ENCODE results near the gene CTDP1. TPM values are rescaled to one million over a fixed set of nuclear protein-coding genes. Genes with fewer than 3 reads are reported as not detected.

CTDP1 gene
- total and polyA plus RNA-seq, 9 of the 15 experiments (the other 6 are each of a cell fraction or from before 2014, with no cell fraction given): 0.07 to 19.2 (median 4.0) TPM

DNA sequence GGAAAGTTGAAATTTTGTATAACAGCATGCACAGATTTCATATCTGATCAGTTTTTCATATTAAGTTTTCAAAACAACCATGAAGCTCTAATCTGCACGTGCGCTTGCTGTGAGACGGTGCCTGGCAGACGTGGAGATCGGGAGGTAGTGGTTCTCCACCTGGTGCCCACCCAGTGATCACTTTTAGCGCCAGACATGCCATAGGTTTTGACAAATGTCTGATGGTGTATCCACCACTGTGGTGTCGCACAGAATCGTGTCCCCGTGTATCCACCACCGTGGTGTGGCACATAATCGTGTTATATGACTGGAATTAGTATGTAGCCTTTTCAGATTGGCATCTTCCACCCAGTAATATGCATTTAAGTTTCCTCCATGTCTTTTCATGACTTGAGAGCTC is 77.2 kb downstream of the CTDP1 start (continued):
- TF ChIP-seq, protein P1, sequence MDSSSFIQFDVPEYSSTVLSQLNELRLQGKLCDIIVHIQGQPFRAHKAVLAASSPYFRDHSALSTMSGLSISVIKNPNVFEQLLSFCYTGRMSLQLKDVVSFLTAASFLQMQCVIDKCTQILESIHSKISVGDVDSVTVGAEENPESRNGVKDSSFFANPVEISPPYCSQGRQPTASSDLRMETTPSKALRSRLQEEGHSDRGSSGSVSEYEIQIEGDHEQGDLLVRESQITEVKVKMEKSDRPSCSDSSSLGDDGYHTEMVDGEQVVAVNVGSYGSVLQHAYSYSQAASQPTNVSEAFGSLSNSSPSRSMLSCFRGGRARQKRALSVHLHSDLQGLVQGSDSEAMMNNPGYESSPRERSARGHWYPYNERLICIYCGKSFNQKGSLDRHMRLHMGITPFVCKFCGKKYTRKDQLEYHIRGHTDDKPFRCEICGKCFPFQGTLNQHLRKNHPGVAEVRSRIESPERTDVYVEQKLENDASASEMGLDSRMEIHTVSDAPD (CRISPR knock-in tag; IDR thresholded peaks at IDR 0.05): no peak

DNA sequence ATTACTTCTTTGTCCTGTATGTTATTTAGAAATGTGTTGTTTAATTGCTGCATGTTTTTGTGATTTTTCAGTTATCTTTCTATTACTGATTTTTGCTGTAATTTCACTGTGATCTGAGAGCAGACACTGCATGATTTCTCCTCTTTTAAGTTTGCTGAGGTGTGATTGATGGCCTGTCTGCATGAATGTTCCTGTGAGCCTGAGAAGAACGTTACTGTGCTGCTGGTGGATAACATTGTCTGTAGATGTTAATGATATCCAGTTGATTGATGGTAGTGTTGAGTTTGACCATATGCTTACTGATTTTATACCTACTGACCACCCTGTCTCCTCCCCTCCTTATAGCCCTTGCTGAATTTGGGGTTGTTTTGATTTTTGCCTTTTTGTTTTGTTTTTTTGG is 80.7 kb downstream of the CTDP1 start:
- BruUV-seq (replicated peaks): no TSS peak
- Histone ChIP-seq H3K27me3 (ENCODE audit: control insufficient read depth in 2 of 2, insufficient read depth in 2 of 2, low read length in 2 of 2) (peaks cover 0 to 10% of the 10 kb centered on the region in 2 experiments; a peak in 1 of 5 replicates), H3K4me2 (ENCODE audit: insufficient read depth, low read length) (no peak overlapping the region), H3K4me3 (no peak overlapping the region), H3K9me1 (ENCODE audit: control insufficient read depth, insufficient read depth, low read length) (no peaks in the 10 kb centered on the region), H3K4me1 (replicated peaks in 1 of 2; ENCODE audit: control insufficient read depth in 2 of 2, insufficient read depth in 2 of 2, low read length in 2 of 2) (no peaks in the 10 kb centered on the region), H3K36me3 (ENCODE audit: control insufficient read depth, insufficient read depth, low read length) (no peaks in the 10 kb centered on the region), H2AFZ (ENCODE audit: low read depth, low read length) (no peak overlapping the region), H3K9ac (ENCODE audit: insufficient read depth in 1 of 2, low read depth in 2 of 2, low read length in 2 of 2) (no peak overlapping the region), H4K20me1 (replicated peaks; ENCODE audit: control insufficient read depth, insufficient read depth, low read length) (no peaks in the 10 kb centered on the region), H3K27ac (ENCODE audit: extremely low read depth, low read depth, low read length) (no peak overlapping the region), H3K9me3 (replicated peaks; ENCODE audit: control insufficient read depth, insufficient read depth, low read depth, low read length) (no peaks in the 10 kb centered on the region), H3K79me2 (ENCODE audit: control insufficient read depth, insufficient read depth, low read length) (no peaks in the 10 kb centered on the region)
- no peak for DNase-seq (ENCODE audit: extremely low read depth in 1 of 4, low spot score in 3 of 4)
- ChIA-PET POLR2A (no interaction called here), CTCF (ENCODE audit: low intra/inter-chr PET ratio) (no interaction called here)
- 0% methylated on average over 1 of the region's 1 CpG for WGBS (ENCODE audit: insufficient coverage, low coverage, missing lambda C conversion rate)
- in situ Hi-C loops (cut with MboI) (no loop called here), intact Hi-C loops (cut with micrococcal nuclease) (no loop called here)
- ATAC-seq: no peak
- TF ChIP-seq MEIS2 (IDR thresholded peaks at IDR 0.05; ENCODE audit: partially characterized antibody) (peak; percentile 67), ZNF253 (CRISPR knock-in tag; conservative IDR thresholded peaks at IDR 0.05) (no peak), PHF8 (IDR thresholded peaks at IDR 0.05; ENCODE audit: borderline replicate concordance, low read length) (no peak)
- TF ChIP-seq, protein P2, sequence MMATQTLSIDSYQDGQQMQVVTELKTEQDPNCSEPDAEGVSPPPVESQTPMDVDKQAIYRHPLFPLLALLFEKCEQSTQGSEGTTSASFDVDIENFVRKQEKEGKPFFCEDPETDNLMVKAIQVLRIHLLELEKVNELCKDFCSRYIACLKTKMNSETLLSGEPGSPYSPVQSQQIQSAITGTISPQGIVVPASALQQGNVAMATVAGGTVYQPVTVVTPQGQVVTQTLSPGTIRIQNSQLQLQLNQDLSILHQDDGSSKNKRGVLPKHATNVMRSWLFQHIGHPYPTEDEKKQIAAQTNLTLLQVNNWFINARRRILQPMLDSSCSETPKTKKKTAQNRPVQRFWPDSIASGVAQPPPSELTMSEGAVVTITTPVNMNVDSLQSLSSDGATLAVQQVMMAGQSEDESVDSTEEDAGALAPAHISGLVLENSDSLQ (IDR thresholded peaks at IDR 0.05): peak; percentile 39; the same call in 1 of the 2 replicates
- TF ChIP-seq, protein P3, sequence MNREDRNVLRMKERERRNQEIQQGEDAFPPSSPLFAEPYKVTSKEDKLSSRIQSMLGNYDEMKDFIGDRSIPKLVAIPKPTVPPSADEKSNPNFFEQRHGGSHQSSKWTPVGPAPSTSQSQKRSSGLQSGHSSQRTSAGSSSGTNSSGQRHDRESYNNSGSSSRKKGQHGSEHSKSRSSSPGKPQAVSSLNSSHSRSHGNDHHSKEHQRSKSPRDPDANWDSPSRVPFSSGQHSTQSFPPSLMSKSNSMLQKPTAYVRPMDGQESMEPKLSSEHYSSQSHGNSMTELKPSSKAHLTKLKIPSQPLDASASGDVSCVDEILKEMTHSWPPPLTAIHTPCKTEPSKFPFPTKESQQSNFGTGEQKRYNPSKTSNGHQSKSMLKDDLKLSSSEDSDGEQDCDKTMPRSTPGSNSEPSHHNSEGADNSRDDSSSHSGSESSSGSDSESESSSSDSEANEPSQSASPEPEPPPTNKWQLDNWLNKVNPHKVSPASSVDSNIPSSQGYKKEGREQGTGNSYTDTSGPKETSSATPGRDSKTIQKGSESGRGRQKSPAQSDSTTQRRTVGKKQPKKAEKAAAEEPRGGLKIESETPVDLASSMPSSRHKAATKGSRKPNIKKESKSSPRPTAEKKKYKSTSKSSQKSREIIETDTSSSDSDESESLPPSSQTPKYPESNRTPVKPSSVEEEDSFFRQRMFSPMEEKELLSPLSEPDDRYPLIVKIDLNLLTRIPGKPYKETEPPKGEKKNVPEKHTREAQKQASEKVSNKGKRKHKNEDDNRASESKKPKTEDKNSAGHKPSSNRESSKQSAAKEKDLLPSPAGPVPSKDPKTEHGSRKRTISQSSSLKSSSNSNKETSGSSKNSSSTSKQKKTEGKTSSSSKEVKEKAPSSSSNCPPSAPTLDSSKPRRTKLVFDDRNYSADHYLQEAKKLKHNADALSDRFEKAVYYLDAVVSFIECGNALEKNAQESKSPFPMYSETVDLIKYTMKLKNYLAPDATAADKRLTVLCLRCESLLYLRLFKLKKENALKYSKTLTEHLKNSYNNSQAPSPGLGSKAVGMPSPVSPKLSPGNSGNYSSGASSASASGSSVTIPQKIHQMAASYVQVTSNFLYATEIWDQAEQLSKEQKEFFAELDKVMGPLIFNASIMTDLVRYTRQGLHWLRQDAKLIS (CRISPR knock-in tag; IDR thresholded peaks at IDR 0.05): no peak
- TF ChIP-seq, protein P4, sequence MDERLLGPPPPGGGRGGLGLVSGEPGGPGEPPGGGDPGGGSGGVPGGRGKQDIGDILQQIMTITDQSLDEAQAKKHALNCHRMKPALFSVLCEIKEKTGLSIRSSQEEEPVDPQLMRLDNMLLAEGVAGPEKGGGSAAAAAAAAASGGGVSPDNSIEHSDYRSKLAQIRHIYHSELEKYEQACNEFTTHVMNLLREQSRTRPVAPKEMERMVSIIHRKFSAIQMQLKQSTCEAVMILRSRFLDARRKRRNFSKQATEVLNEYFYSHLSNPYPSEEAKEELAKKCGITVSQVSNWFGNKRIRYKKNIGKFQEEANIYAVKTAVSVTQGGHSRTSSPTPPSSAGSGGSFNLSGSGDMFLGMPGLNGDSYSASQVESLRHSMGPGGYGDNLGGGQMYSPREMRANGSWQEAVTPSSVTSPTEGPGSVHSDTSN (CRISPR knock-in tag; IDR thresholded peaks at IDR 0.05; ENCODE audit: low read depth): no peak
- TF ChIP-seq, protein P4 (tag; conservative IDR thresholded peaks at IDR 0.05; ENCODE audit: low read depth): peak; percentile 84
- TF ChIP-seq, protein P5, sequence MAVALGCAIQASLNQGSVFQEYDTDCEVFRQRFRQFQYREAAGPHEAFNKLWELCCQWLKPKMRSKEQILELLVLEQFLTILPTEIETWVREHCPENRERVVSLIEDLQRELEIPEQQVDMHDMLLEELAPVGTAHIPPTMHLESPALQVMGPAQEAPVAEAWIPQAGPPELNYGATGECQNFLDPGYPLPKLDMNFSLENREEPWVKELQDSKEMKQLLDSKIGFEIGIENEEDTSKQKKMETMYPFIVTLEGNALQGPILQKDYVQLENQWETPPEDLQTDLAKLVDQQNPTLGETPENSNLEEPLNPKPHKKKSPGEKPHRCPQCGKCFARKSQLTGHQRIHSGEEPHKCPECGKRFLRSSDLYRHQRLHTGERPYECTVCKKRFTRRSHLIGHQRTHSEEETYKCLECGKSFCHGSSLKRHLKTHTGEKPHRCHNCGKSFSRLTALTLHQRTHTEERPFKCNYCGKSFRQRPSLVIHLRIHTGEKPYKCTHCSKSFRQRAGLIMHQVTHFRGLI (CRISPR knock-in tag; IDR thresholded peaks at IDR 0.05): no peak
- no peak for FAIRE-seq
